Measurements from ENCODE around the gene EPHA6.
"Not testable (repeated sequence)": the region's sequence is repeated elsewhere in the genome, so short reads cannot be mapped to it uniquely, and the experiment has no call there.

EPHA6 gene

GRCh38 chr3:97485206-97485605 is 670.8 kb downstream of the EPHA6 start:
- DNase-seq = no peak

GRCh38 chr3:97487587-97487986 is 673.2 kb downstream of the EPHA6 start:
- DNase-seq = no peak

- DNase-seq = no peak
Measured at GRCh38 chr3:97488741-97489140, 674.3 kb downstream of the EPHA6 start.

GRCh38 chr3:97495896-97496295 is 681.5 kb downstream of the EPHA6 start:
- DNase-seq = no peak

- DNase-seq = no peak
Measured at GRCh38 chr3:97497138-97497537, 682.7 kb downstream of the EPHA6 start.

GRCh38 chr3:97504463-97504862 is 690.1 kb downstream of the EPHA6 start:
- no peak for DNase-seq

- DNase-seq = no peak
Measured at GRCh38 chr3:97510795-97511194, 696.4 kb downstream of the EPHA6 start.

- no peak for DNase-seq
Measured at GRCh38 chr3:97515076-97515475, 700.7 kb downstream of the EPHA6 start.

- no peak for DNase-seq
Measured at GRCh38 chr3:97530691-97531090, 716.3 kb downstream of the EPHA6 start.

GRCh38 chr3:97547573-97547972 is 733.2 kb downstream of the EPHA6 start:
- DNase-seq = not testable (repeated sequence)

GRCh38 chr3:97550408-97550807 is 736.0 kb downstream of the EPHA6 start:
- no peak for DNase-seq

GRCh38 chr3:97552186-97552585 is 737.8 kb downstream of the EPHA6 start:
- no peak for DNase-seq

GRCh38 chr3:97575742-97576141 is 761.3 kb downstream of the EPHA6 start:
- DNase-seq = no peak

GRCh38 chr3:97576221-97576620 is 761.8 kb downstream of the EPHA6 start:
- no peak for DNase-seq

- no peak for DNase-seq
Measured at GRCh38 chr3:97579365-97579764, 765.0 kb downstream of the EPHA6 start.

- DNase-seq = no peak
Measured at GRCh38 chr3:97610626-97611025, 796.2 kb downstream of the EPHA6 start.

- DNase-seq = no peak
Measured at GRCh38 chr3:97612632-97613031, 798.2 kb downstream of the EPHA6 start.

GRCh38 chr3:97613139-97613538 is 798.7 kb downstream of the EPHA6 start:
- DNase-seq = no peak

GRCh38 chr3:97620514-97620913 is 806.1 kb downstream of the EPHA6 start:
- not testable (repeated sequence) for DNase-seq

- DNase-seq = no peak
Measured at GRCh38 chr3:97636465-97636864, 822.1 kb downstream of the EPHA6 start.

GRCh38 chr3:97646932-97647331 is 832.5 kb downstream of the EPHA6 start:
- DNase-seq = no peak

GRCh38 chr3:97647441-97647982 is 833.1 kb downstream of the EPHA6 start:
- no peak for DNase-seq

- no peak for DNase-seq
Measured at GRCh38 chr3:97655971-97656370, 841.6 kb downstream of the EPHA6 start.

- no peak for DNase-seq
Measured at GRCh38 chr3:97656638-97657037, 842.2 kb downstream of the EPHA6 start.

GRCh38 chr3:97658668-97659285 is 844.4 kb downstream of the EPHA6 start:
- DNase-seq = no peak
